HepG2 (cell line): ENCODE results near the gene ARID1A. TPM values are rescaled to one million over a fixed set of nuclear protein-coding genes. Genes with fewer than 3 reads are reported as not detected.

Experiments
- DMTF1 ChIP-seq: sonication (generic); formaldehyde crosslinking; IDR thresholded peaks from 2 replicates; pipeline ENCODE4 v1.4.0; 2020; ENCODE audit warnings: mild to moderate bottlenecking, missing genetic modification reagents
- GATA4 ChIP-seq: sonication (generic); IDR thresholded peaks from 2 replicates; pipeline ENCODE4 v1.6.1; 2016; ENCODE audit warnings: antibody characterized with exemption, low read depth, borderline replicate concordance
- GATAD2A ChIP-seq: IDR thresholded peaks from 2 replicates; pipeline ENCODE4 v1.6.1; 2016
- JARID2 ChIP-seq: sonication (generic); formaldehyde crosslinking; IDR thresholded peaks from 2 replicates; pipeline ENCODE4 v1.8.1; 2023; ENCODE audit warnings: missing genetic modification reagents, inconsistent platforms; ENCODE audit not compliant: insufficient replicate concordance
- KAT7 ChIP-seq: IDR thresholded peaks from 2 replicates; pipeline ENCODE4 v1.6.1; 2018; ENCODE audit warnings: borderline replicate concordance, missing compliant biosample characterization
- LCORL ChIP-seq, 2 experiments: fragments of 450-650 bp in 1 of 2; sonication (generic) in 1 of 2; formaldehyde crosslinking in 1 of 2; IDR thresholded peaks; 2 replicates each; pipeline versions ENCODE4 v1.5.0 to v1.6.1; 2017 to 2020; ENCODE audit warnings: antibody characterized with exemption in 1 of 2, missing genetic modification reagents in 1 of 2
- MIER3 ChIP-seq: IDR thresholded peaks from 2 replicates; pipeline ENCODE4 v1.6.1; 2016; ENCODE audit warnings: missing compliant biosample characterization, borderline replicate concordance
- POGZ ChIP-seq: sonication (generic); formaldehyde crosslinking; IDR thresholded peaks from 2 replicates; pipeline ENCODE4 v1.4.0; 2020; ENCODE audit warnings: mild to moderate bottlenecking, missing genetic modification reagents
- POLR2G ChIP-seq: fragments of 200-400 bp; formaldehyde crosslinking; IDR thresholded peaks from 2 replicates; pipeline ENCODE4 v1.6.1; 2018; ENCODE audit warnings: mild to moderate bottlenecking, low read depth, low read length, moderate library complexity
- RBM22 ChIP-seq: fragments of 200-400 bp; formaldehyde crosslinking; optimal IDR thresholded peaks from 2 replicates; pipeline ENCODE3; 2017; ENCODE audit warnings: mild to moderate bottlenecking, low read length, moderate library complexity
- TRAFD1 ChIP-seq: sonication (generic); formaldehyde crosslinking; IDR thresholded peaks from 2 replicates; pipeline ENCODE4 v1.5.1; 2020; ENCODE audit warnings: missing genetic modification reagents, mild to moderate bottlenecking, borderline replicate concordance
- YEATS4 ChIP-seq: sonication (generic); formaldehyde crosslinking; IDR thresholded peaks from 2 replicates; pipeline ENCODE4 v1.4.0; 2020; ENCODE audit warnings: missing genetic modification reagents, borderline replicate concordance
- ZBTB38 ChIP-seq: sonication (generic); formaldehyde crosslinking; IDR thresholded peaks from 2 replicates; pipeline ENCODE4 v1.5.1; 2020; ENCODE audit warnings: mild to moderate bottlenecking, missing genetic modification reagents
- ZFP36 ChIP-seq: fragments of 150-350 bp; IDR thresholded peaks from 2 replicates; pipeline ENCODE4 v1.6.1; 2018; ENCODE audit warnings: borderline replicate concordance, low read length, low read depth; ENCODE audit not compliant: partially characterized antibody
- ZNF644 ChIP-seq: IDR thresholded peaks from 2 replicates; pipeline ENCODE4 v1.6.1; 2016; ENCODE audit warnings: low read depth
- ZNF7 ChIP-seq: IDR thresholded peaks from 2 replicates; pipeline ENCODE4 v1.6.1; 2016; ENCODE audit warnings: missing biosample characterization, missing genetic modification reagents
- ZNF740 ChIP-seq: sonication (generic); formaldehyde crosslinking; IDR thresholded peaks from 2 replicates; pipeline ENCODE4 v1.4.0; 2020; ENCODE audit warnings: missing genetic modification reagents
- ZNF768 ChIP-seq: sonication (generic); formaldehyde crosslinking; IDR thresholded peaks from 2 replicates; pipeline ENCODE4 v1.4.0; 2020; ENCODE audit warnings: missing genetic modification reagents
- ZNF772 ChIP-seq: sonication (generic); formaldehyde crosslinking; IDR thresholded peaks from 2 replicates; pipeline ENCODE4 v1.5.0; 2020; ENCODE audit warnings: mild to moderate bottlenecking, missing genetic modification reagents
- ZSCAN21 ChIP-seq: sonication (generic); formaldehyde crosslinking; IDR thresholded peaks from 2 replicates; pipeline ENCODE4 v1.8.0; 2022; ENCODE audit warnings: mild to moderate bottlenecking, missing genetic modification reagents, moderate library complexity, borderline replicate concordance
- ZZZ3 ChIP-seq: sonication (generic); formaldehyde crosslinking; IDR thresholded peaks from 2 replicates; pipeline ENCODE4 v1.4.0; 2020; ENCODE audit warnings: missing genetic modification reagents, mild to moderate bottlenecking, borderline replicate concordance
- polyA plus RNA-seq, 8 experiments: library from polyadenylated mRNA; depleted of rRNA in 3 of 8; stranded (reverse) in 7 of 8; unstranded in 1 of 8; fragments of >200 nt; fragmentation: Illumina TruSeq in 4 of 8; extraction: Trizol in 4 of 8; gene quantifications; 2 replicates each; pipeline versions ENCODE4 v1.2.1 to v1.2.3, GENCODE V29; 2011 to 2016; ENCODE audit warnings: low read depth in 4 of 8, missing spikeins in 1 of 8, mixed read lengths in 1 of 8; ENCODE audit not compliant: insufficient read depth in 1 of 8
- total RNA-seq, 5 experiments: library from RNA; depleted of rRNA; stranded (reverse); fragments of >200 nt; fragmentation: Illumina TruSeq; extraction: Trizol; gene quantifications; 2 replicates each; pipeline ENCODE4 v1.2.3, GENCODE V29; 2016; ENCODE audit warnings: low read depth in 1 of 5
- TF ChIP-seq, protein P1 (sequence below): sonication (generic); formaldehyde crosslinking; IDR thresholded peaks from 2 replicates; pipeline ENCODE4 v1.5.0; 2020; ENCODE audit warnings: mild to moderate bottlenecking, missing genetic modification reagents, moderate library complexity

ARID1A gene
- total and polyA plus RNA-seq, 2 of the 13 experiments (the other 11 are each of a cell fraction or from before 2014, with no cell fraction given) = 11.9 to 15.9 TPM

DNA sequence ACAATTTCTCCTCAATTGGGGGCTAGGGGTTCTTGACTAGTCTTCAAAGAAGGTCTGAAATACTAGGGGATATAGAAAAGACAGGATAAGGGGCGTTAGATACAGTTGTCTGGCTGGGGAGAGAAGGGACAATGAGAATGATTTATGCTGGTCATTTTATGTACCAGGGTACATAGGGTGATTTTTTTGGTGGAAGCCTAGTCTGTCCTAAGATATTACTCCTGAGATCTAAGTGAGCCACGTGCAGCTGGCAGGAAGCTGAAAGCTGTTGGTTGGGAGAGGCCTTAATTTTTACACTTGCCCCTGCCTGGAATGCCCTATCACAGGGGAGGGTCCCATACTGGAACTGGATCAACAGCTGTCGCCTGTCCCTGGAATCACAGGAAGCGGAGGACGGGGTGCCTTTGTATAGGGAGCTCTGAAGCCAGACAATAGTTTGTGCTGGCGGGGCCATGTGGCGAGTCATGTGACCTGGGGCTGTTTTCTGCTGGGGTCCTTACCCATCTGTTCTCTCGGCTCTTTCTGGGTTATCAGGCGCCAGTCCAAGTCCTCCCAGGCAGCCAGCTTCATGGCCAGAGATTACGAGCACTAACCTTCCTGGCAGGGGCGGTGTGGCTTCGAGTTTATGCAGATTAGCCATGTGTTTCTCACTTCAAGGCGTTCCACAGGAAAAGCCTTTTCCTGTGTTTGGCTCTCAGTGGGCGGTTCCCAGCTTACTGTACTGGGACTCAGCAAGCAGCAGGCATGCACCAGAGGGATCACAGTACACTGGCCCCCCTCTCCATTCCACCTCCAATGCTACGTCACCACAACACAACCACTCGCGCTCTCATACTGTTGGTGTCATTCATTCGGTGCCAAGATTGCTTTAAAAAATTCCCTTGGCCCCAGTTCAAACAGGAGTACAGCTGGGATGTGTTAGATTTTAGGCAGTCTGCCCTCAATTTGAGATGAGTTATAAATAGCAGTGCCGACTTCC, 27.5 kb downstream of the ARID1A start (continued):
- TF ChIP-seq DMTF1 (CRISPR knock-in tag) = no peak
- no peak for TF ChIP-seq TRAFD1
- no peak for TF ChIP-seq JARID2
- no peak for TF ChIP-seq POLR2G
- TF ChIP-seq ZNF7 = 0 out of 2 replicates have a peak, but pooled peaks have one; percentile 9
- TF ChIP-seq GATAD2A (CRISPR knock-in tag) = peak; percentile 24; the same call in 1 of the 2 replicates
- 0 out of 2 replicates have a peak, but pooled peaks have one; percentile 30 for TF ChIP-seq ZNF644 (CRISPR knock-in tag)
- TF ChIP-seq POGZ (CRISPR knock-in tag) = no peak
- TF ChIP-seq ZNF768 = 0 out of 2 replicates have a peak, but pooled peaks have one; percentile 26
- no peak for TF ChIP-seq LCORL (IDR thresholded peaks at IDR 0.05)
- TF ChIP-seq LCORL (CRISPR knock-in tag; IDR thresholded peaks at IDR 0.05) = peak; percentile 50; the same call in 1 of the 2 replicates
- no peak for TF ChIP-seq ZSCAN21
- TF ChIP-seq, protein P1, sequence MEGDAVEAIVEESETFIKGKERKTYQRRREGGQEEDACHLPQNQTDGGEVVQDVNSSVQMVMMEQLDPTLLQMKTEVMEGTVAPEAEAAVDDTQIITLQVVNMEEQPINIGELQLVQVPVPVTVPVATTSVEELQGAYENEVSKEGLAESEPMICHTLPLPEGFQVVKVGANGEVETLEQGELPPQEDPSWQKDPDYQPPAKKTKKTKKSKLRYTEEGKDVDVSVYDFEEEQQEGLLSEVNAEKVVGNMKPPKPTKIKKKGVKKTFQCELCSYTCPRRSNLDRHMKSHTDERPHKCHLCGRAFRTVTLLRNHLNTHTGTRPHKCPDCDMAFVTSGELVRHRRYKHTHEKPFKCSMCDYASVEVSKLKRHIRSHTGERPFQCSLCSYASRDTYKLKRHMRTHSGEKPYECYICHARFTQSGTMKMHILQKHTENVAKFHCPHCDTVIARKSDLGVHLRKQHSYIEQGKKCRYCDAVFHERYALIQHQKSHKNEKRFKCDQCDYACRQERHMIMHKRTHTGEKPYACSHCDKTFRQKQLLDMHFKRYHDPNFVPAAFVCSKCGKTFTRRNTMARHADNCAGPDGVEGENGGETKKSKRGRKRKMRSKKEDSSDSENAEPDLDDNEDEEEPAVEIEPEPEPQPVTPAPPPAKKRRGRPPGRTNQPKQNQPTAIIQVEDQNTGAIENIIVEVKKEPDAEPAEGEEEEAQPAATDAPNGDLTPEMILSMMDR = no peak
- TF ChIP-seq ZBTB38 (CRISPR knock-in tag) = peak; percentile 93
- no peak for TF ChIP-seq ZZZ3 (CRISPR knock-in tag)
- TF ChIP-seq KAT7 (CRISPR knock-in tag) = no peak
- TF ChIP-seq MIER3 (CRISPR knock-in tag) = peak; percentile 50; the same call in 1 of the 2 replicates
- TF ChIP-seq ZFP36 = no peak
- no peak for TF ChIP-seq GATA4
- TF ChIP-seq ZNF772 = no peak
- TF ChIP-seq ZNF740 (CRISPR knock-in tag) = no peak
- peak; percentile 61; the same call in 1 of the 2 replicates for TF ChIP-seq YEATS4 (CRISPR knock-in tag)
- peak; percentile 33 for TF ChIP-seq RBM22
